Ascending aorta (tissue), 2 donors: ENCODE measurements around the gene ATAD1. TPM values are rescaled to one million over a fixed set of nuclear protein-coding genes. Genes with fewer than 3 reads are reported as not detected.
"Not testable (repeated sequence)": the region's sequence is repeated elsewhere in the genome, so short reads cannot be mapped to it uniquely, and the experiment has no call there.

ENCODE experiments used
- DNase-seq, 2 donors: peaks; one replicate each; pipeline ENCODE4 v3.0.0-alpha.2; 2019; ENCODE audit warnings: low spot score in 2 of 2
- H3K27ac ChIP-seq, 2 donors: fragments of 200-600 bp; sonication (generic); one replicate each; pipeline ENCODE4 v1.5.1; 2016 to 2017; ENCODE audit warnings: mild to moderate bottlenecking in 1 of 2
- H3K27me3 ChIP-seq: fragments of 200-600 bp; sonication (generic); one replicate; pipeline ENCODE4 v1.5.1; 2017
- H3K36me3 ChIP-seq, 2 donors: fragments of 200-600 bp; sonication (generic); one replicate each; pipeline ENCODE4 v1.5.1; 2016
- H3K4me1 ChIP-seq, 2 donors: fragments of 200-600 bp; sonication (generic); one replicate each; pipeline ENCODE4 v1.5.1; 2016 to 2017; ENCODE audit warnings: mild to moderate bottlenecking in 1 of 2
- H3K4me3 ChIP-seq, 2 donors: fragments of 200-600 bp; sonication (generic); one replicate each; pipeline ENCODE4 v1.5.1; 2016 to 2017; ENCODE audit warnings: mild to moderate bottlenecking in 1 of 2
- H3K9me3 ChIP-seq, 2 donors: fragments of 200-600 bp; sonication (generic); one replicate each; pipeline ENCODE4 v1.5.1; 2016
- CTCF ChIP-seq, 3 experiments: fragments of 200-600 bp in 2 of 3; fragments of 450-650 bp in 1 of 3; sonication (generic) in 2 of 3; IDR thresholded peaks; one replicate each; pipeline ENCODE4 v1.5.1; 2016 to 2019; ENCODE audit warnings: antibody characterized with exemption in 3 of 3, mild to moderate bottlenecking in 1 of 3, moderate library complexity in 1 of 3
- intact Hi-C: fragments of 100-400 bp; cut with DNase I; formaldehyde crosslinking; loops from one replicate; pipeline ENCODE4 v1.15.1; 2023
- total RNA-seq: library from RNA; depleted of rRNA; stranded (reverse); fragments of >200 nt; gene quantifications from one replicate; pipeline ENCODE4 v1.1.0, GENCODE V29; 2016

Gene ATAD1
- total RNA-seq, 1 donor from 2014 or later: 22.1 TPM

- no peak overlapping the region for H3K27ac ChIP-seq
- H3K36me3 ChIP-seq: peaks cover 4 to 18% of the 10 kb centered on the region in 2 donors
- no peaks in the 10 kb centered on the region for H3K27me3 ChIP-seq
- H3K4me1 ChIP-seq: no peaks in the 10 kb centered on the region
- H3K9me3 ChIP-seq: no peaks in the 10 kb centered on the region
- intact Hi-C loops: no loop called here
- TF ChIP-seq CTCF (IDR thresholded peaks at IDR 0.05): no peak
- H3K4me3 ChIP-seq: no peak overlapping the region
- no peak for DNase-seq
These were observed 63.8 kb downstream of the ATAD1 start for GRCh38 chr10:87753995-87754866.

- Histone ChIP-seq H3K27ac (no peak overlapping the region), H3K9me3 (no peaks in the 10 kb centered on the region), H3K36me3 (peaks cover 4 to 18% of the 10 kb centered on the region in 2 donors), H3K27me3 (no peaks in the 10 kb centered on the region), H3K4me1 (no peaks in the 10 kb centered on the region), H3K4me3 (no peak overlapping the region)
- intact Hi-C loops: no loop called here
- no peak for TF ChIP-seq CTCF (IDR thresholded peaks at IDR 0.05)
- DNase-seq: no peak
These were observed 65.5 kb downstream of the ATAD1 start for GRCh38 chr10:87752566-87752965.

GRCh38 chr10:87751274-87751673 is 66.8 kb downstream of the ATAD1 start:
- Histone ChIP-seq H3K27me3 (no peaks in the 10 kb centered on the region), H3K9me3 (no peaks in the 10 kb centered on the region), H3K27ac (no peak overlapping the region), H3K4me3 (no peak overlapping the region), H3K4me1 (no peaks in the 10 kb centered on the region), H3K36me3 (peaks cover 6 to 18% of the 10 kb centered on the region in 2 donors)
- DNase-seq: no peak
- no peak for TF ChIP-seq CTCF (IDR thresholded peaks at IDR 0.05)
- intact Hi-C loops: no loop called here

- no peak for DNase-seq
- Histone ChIP-seq H3K4me1 (no peaks in the 10 kb centered on the region), H3K36me3 (peaks cover 4 to 13% of the 10 kb centered on the region in 2 donors), H3K9me3 (no peaks in the 10 kb centered on the region), H3K27me3 (no peaks in the 10 kb centered on the region), H3K27ac (no peak overlapping the region), H3K4me3 (no peak overlapping the region)
- intact Hi-C loops: no loop called here
- no peak for TF ChIP-seq CTCF (IDR thresholded peaks at IDR 0.05)
These were observed 67.2 kb downstream of the ATAD1 start for GRCh38 chr10:87750817-87751216.

GRCh38 chr10:87750001-87750671 is 67.9 kb downstream of the ATAD1 start:
- no peak for DNase-seq
- Histone ChIP-seq H3K36me3 (peaks cover 2 to 7% of the 10 kb centered on the region in 2 donors), H3K27ac (no peak overlapping the region), H3K27me3 (no peaks in the 10 kb centered on the region), H3K4me3 (no peak overlapping the region), H3K4me1 (no peaks in the 10 kb centered on the region), H3K9me3 (no peaks in the 10 kb centered on the region)
- intact Hi-C loops: no loop called here
- TF ChIP-seq CTCF (IDR thresholded peaks at IDR 0.05): no peak

- DNase-seq, H3K4me1 ChIP-seq, intact Hi-C loops, H3K27me3 ChIP-seq, H3K36me3 ChIP-seq, H3K9me3 ChIP-seq, H3K27ac ChIP-seq, H3K4me3 ChIP-seq: not testable (repeated sequence)
These were observed 69.8 kb downstream of the ATAD1 start for GRCh38 chr10:87748244-87748643.
